GM06990 (cell line): ENCODE results near the gene NUB1.
"Not testable (repeated sequence)": the region's sequence is repeated elsewhere in the genome, so short reads cannot be mapped to it uniquely, and the experiment has no call there.

Source experiments
- DNase-seq: peaks from one replicate; pipeline ENCODE4 v3.0.0-alpha.2; 2011; ENCODE audit not compliant: insufficient read length; ENCODE audit errors: extremely low read depth
- H3K27me3 ChIP-seq: replicated peaks from 2 replicates; pipeline ENCODE4 v1.6.0; 2011; ENCODE audit warnings: low read length; ENCODE audit not compliant: control insufficient read depth, insufficient read depth
- H3K36me3 ChIP-seq: 2 replicates; pipeline ENCODE4 v1.5.1; 2011; ENCODE audit warnings: low read length; ENCODE audit not compliant: control insufficient read depth, insufficient read depth
- H3K4me3 ChIP-seq: replicated peaks from 2 replicates; pipeline ENCODE4 v1.5.1; 2011; ENCODE audit warnings: low read depth, mild to moderate bottlenecking, control low read depth, low read length
- CTCF ChIP-seq: IDR thresholded peaks from 2 replicates; pipeline ENCODE4 v1.5.1; 2011; ENCODE audit warnings: low read length, control low read depth, mild to moderate bottlenecking, inconsistent platforms; ENCODE audit not compliant: insufficient read depth, poor library complexity, severe bottlenecking

NUB1 gene

GRCh38 chr7:151299940-151300645, 41.5 kb upstream of the NUB1 start:
- no peak for DNase-seq
- no peak for TF ChIP-seq CTCF
- H3K27me3 ChIP-seq: peaks cover 1% of the 10 kb centered on the region; the same call in 1 of the 2 replicates

GRCh38 chr7:151301471-151302462, 39.8 kb upstream of the NUB1 start:
- no peak for DNase-seq
- Histone ChIP-seq H3K36me3 (no peaks in the 10 kb centered on the region), H3K4me3 (no peak overlapping the region), H3K27me3 (peaks cover 1% of the 10 kb centered on the region; the same call in 1 of the 2 replicates)
- no peak for TF ChIP-seq CTCF

More at GRCh38 chr7:151299940-151300645, 41.5 kb upstream of the NUB1 start:
- no peaks in the 10 kb centered on the region for H3K36me3 ChIP-seq
- H3K4me3 ChIP-seq: no peak overlapping the region

- DNase-seq, H3K27me3 ChIP-seq, H3K36me3 ChIP-seq, H3K4me3 ChIP-seq: not testable (repeated sequence)
Measured at GRCh38 chr7:151304251-151304650, 37.4 kb upstream of the NUB1 start.

GRCh38 chr7:151304856-151305255, 36.8 kb upstream of the NUB1 start:
- TF ChIP-seq CTCF: no peak
- H3K36me3 ChIP-seq: no peaks in the 10 kb centered on the region
- H3K27me3 ChIP-seq: peaks cover 1% of the 10 kb centered on the region; the same call in 1 of the 2 replicates
- no peak for DNase-seq
- H3K4me3 ChIP-seq: no peak overlapping the region

- no peak for TF ChIP-seq CTCF
- Histone ChIP-seq H3K4me3 (no peak overlapping the region), H3K36me3 (no peaks in the 10 kb centered on the region), H3K27me3 (peaks cover 1% of the 10 kb centered on the region; the same call in 1 of the 2 replicates)
- no peak for DNase-seq
Measured at GRCh38 chr7:151306374-151306773, 35.2 kb upstream of the NUB1 start.

GRCh38 chr7:151306860-151307259, 34.8 kb upstream of the NUB1 start:
- DNase-seq: no peak
- peaks cover under 1% of the 10 kb centered on the region; the same call in 1 of the 2 replicates for H3K27me3 ChIP-seq
- no peaks in the 10 kb centered on the region for H3K36me3 ChIP-seq
- H3K4me3 ChIP-seq: no peak overlapping the region
- TF ChIP-seq CTCF: no peak
